Mesodermal cell (in vitro differentiated cells): ENCODE measurements around the gene PTGDR.
A peak's percentile ranks its signal among the peaks of the same experiment; 100 is the strongest.

ENCODE experiments used
- H3K27ac ChIP-seq: 2 replicates; pipeline ENCODE4 v1.7.0; 2013; ENCODE audit warnings: mild to moderate bottlenecking, low read depth, low read length, moderate library complexity; ENCODE audit not compliant: severe bottlenecking
- H3K36me3 ChIP-seq: 2 replicates; pipeline ENCODE4 v1.7.1; 2013; ENCODE audit warnings: mild to moderate bottlenecking, low read length, moderate library complexity; ENCODE audit not compliant: control insufficient read depth, insufficient read depth
- H3K4me1 ChIP-seq: one replicate; pipeline ENCODE4 v1.7.1; 2013; ENCODE audit warnings: mild to moderate bottlenecking, low read length; ENCODE audit not compliant: insufficient read depth, control insufficient read depth, poor library complexity, severe bottlenecking
- H3K4me3 ChIP-seq: 2 replicates; pipeline ENCODE4 v1.7.0; 2013; ENCODE audit warnings: low read length, control low read depth, mild to moderate bottlenecking; ENCODE audit not compliant: insufficient read depth, poor library complexity, severe bottlenecking; ENCODE audit errors: extremely low read depth
- H3K9me3 ChIP-seq: 2 replicates; pipeline ENCODE4 v1.7.1; 2013; ENCODE audit warnings: mild to moderate bottlenecking, low read length, moderate library complexity; ENCODE audit not compliant: control insufficient read depth
- WGBS, 2 experiments: methylation state at CpG; one replicate each; pipeline ENCODE4 v1.1.5; 2013; ENCODE audit warnings: missing lambda C conversion rate in 2 of 2; ENCODE audit not compliant: insufficient coverage in 2 of 2; 5-methylcytosine and 5-hydroxymethylcytosine counted together

PTGDR gene

GRCh38 chr14:52263190-52263589, 4.3 kb upstream of the PTGDR start:
- Histone ChIP-seq H3K4me1 (peaks cover under 1% of the 10 kb centered on the region), H3K36me3 (no peaks in the 10 kb centered on the region), H3K4me3 (no peak overlapping the region)

GRCh38 chr14:52265253-52265652, 2.2 kb upstream of the PTGDR start:
- H3K36me3 ChIP-seq, result no peaks in the 10 kb centered on the region
- H3K9me3 ChIP-seq, result no peaks in the 10 kb centered on the region
- WGBS, 2 experiments, result 73 to 75% methylated on average over 3 of the region's 5 CpGs

More at GRCh38 chr14:52263190-52263589, 4.3 kb upstream of the PTGDR start:
- no peak overlapping the region for H3K27ac ChIP-seq
- no peaks in the 10 kb centered on the region for H3K9me3 ChIP-seq

GRCh38 chr14:52266179-52266578, 1.3 kb upstream of the PTGDR start:
- no peaks in the 10 kb centered on the region for H3K36me3 ChIP-seq
- H3K9me3 ChIP-seq, result no peaks in the 10 kb centered on the region
- WGBS, 2 experiments, result 72 to 80% methylated on average over 3 of the region's 3 CpGs
- no peak overlapping the region for H3K4me3 ChIP-seq
- H3K4me1 ChIP-seq, result peaks cover 2% of the 10 kb centered on the region
- H3K27ac ChIP-seq, result no peak overlapping the region

More at GRCh38 chr14:52265253-52265652, 2.2 kb upstream of the PTGDR start:
- Histone ChIP-seq H3K4me1 (peaks cover 2% of the 10 kb centered on the region), H3K4me3 (no peak overlapping the region), H3K27ac (no peak overlapping the region)

GRCh38 chr14:52266782-52267181, 716 bp upstream of the PTGDR start:
- Histone ChIP-seq H3K27ac (no peak overlapping the region), H3K9me3 (no peaks in the 10 kb centered on the region), H3K4me1 (peaks cover 2% of the 10 kb centered on the region), H3K36me3 (no peaks in the 10 kb centered on the region), H3K4me3 (no peak overlapping the region)
- WGBS, 2 experiments, result 95 to 100% methylated on average over 4 of the region's 5 CpGs

- 2 to 4% methylated on average over 32 to 38 of the region's 54 CpGs for WGBS, 2 experiments
- H3K4me3 ChIP-seq, result peak overlapping the region; percentile 31
These were observed 972 bp downstream of the PTGDR start for GRCh38 chr14:52268279-52269061.

GRCh38 chr14:52269100-52269499, 1.6 kb downstream of the PTGDR start:
- Histone ChIP-seq H3K27ac (no peak overlapping the region), H3K4me1 (peaks cover 2% of the 10 kb centered on the region), H3K36me3 (no peaks in the 10 kb centered on the region), H3K4me3 (no peak overlapping the region), H3K9me3 (no peaks in the 10 kb centered on the region)
- WGBS, 2 experiments, result 82 to 86% methylated on average over 14 to 15 of the region's 17 CpGs

More at GRCh38 chr14:52268279-52269061, 972 bp downstream of the PTGDR start:
- H3K27ac ChIP-seq, result no peak overlapping the region
- H3K36me3 ChIP-seq, result no peaks in the 10 kb centered on the region
- H3K4me1 ChIP-seq, result peaks cover 2% of the 10 kb centered on the region
- H3K9me3 ChIP-seq, result no peaks in the 10 kb centered on the region

GRCh38 chr14:52269982-52270381, 2.5 kb downstream of the PTGDR start:
- 54 to 68% methylated on average over 4 to 8 of the region's 8 CpGs for WGBS, 2 experiments
- Histone ChIP-seq H3K9me3 (no peaks in the 10 kb centered on the region), H3K4me1 (peaks cover 2% of the 10 kb centered on the region), H3K27ac (no peak overlapping the region), H3K36me3 (no peaks in the 10 kb centered on the region), H3K4me3 (no peak overlapping the region)

- H3K36me3 ChIP-seq, result no peaks in the 10 kb centered on the region
- WGBS, 2 experiments, result no CpG with 5 or more reads among the region's 1 CpG
- no peak overlapping the region for H3K4me3 ChIP-seq
- no peak overlapping the region for H3K27ac ChIP-seq
- peaks cover 2% of the 10 kb centered on the region for H3K4me1 ChIP-seq
- H3K9me3 ChIP-seq, result no peaks in the 10 kb centered on the region
These were observed 4.0 kb downstream of the PTGDR start for GRCh38 chr14:52271538-52271937.

GRCh38 chr14:52272375-52272774, 4.9 kb downstream of the PTGDR start:
- Histone ChIP-seq H3K4me3 (no peak overlapping the region), H3K9me3 (no peaks in the 10 kb centered on the region), H3K36me3 (no peaks in the 10 kb centered on the region), H3K4me1 (peaks cover 2% of the 10 kb centered on the region), H3K27ac (no peak overlapping the region)
- WGBS, 2 experiments, result 59 to 95% methylated on average over 2 to 3 of the region's 3 CpGs

- 80% methylated on average over 1 of the region's 3 CpGs; no CpG with 5 or more reads in 1 of the 2 experiments for WGBS, 2 experiments
- no peaks in the 10 kb centered on the region for H3K9me3 ChIP-seq
- H3K4me1 ChIP-seq, result no peaks in the 10 kb centered on the region
- H3K27ac ChIP-seq, result no peak overlapping the region
- H3K36me3 ChIP-seq, result no peaks in the 10 kb centered on the region
- H3K4me3 ChIP-seq, result no peak overlapping the region
These were observed 7.9 kb downstream of the PTGDR start for GRCh38 chr14:52275372-52275771.

- no peaks in the 10 kb centered on the region for H3K4me1 ChIP-seq
- H3K36me3 ChIP-seq, result no peaks in the 10 kb centered on the region
- no peak overlapping the region for H3K4me3 ChIP-seq
- no peak overlapping the region for H3K27ac ChIP-seq
- no peaks in the 10 kb centered on the region for H3K9me3 ChIP-seq
- 92 to 95% methylated on average over 3 of the region's 4 CpGs for WGBS, 2 experiments
These were observed 10.1 kb downstream of the PTGDR start for GRCh38 chr14:52277552-52277951.
